Adipose tissue (tissue), 3 donors: ENCODE measurements around the gene POU2F2. TPM values are rescaled to one million over a fixed set of nuclear protein-coding genes. Genes with fewer than 3 reads are reported as not detected.

ENCODE experiments used
- H3K27ac ChIP-seq: one replicate; pipeline ENCODE4 v1.5.1; 2013; ENCODE audit warnings: low read depth, low read length
- WGBS, 3 donors: extraction: QIAGEN DNeasy Blood & Tissue Kit; methylation state at CpG; one replicate each; pipeline ENCODE4 v1.1.7; 2013; 5-methylcytosine and 5-hydroxymethylcytosine counted together
- polyA plus RNA-seq, 3 donors: library from polyadenylated mRNA; stranded (reverse); fragments of 200-250 nt; gene quantifications; one replicate each; pipeline ENCODE4 v1.2.3, GENCODE V29; 2013
- donor health status: healthy with polysubstance abuse.
- donor health status: Bipolar disorder and iron deficiency.
- donor health status: healthy.

POU2F2 gene
- polyA plus RNA-seq, 3 donors, result 0.67 to 1.2 (median 0.83) TPM

- 53 to 56% (median 55%) methylated on average over 10 of the region's 10 CpGs for WGBS, 3 donors
- H3K27ac ChIP-seq, result no peak overlapping the region
Observed at GRCh38 chr19:42091742-42092141, 40.5 kb downstream of the POU2F2 start.

GRCh38 chr19:42091300-42091699, 40.9 kb downstream of the POU2F2 start:
- no peak overlapping the region for H3K27ac ChIP-seq
- 88 to 91% (median 90%) methylated on average over 11 to 13 of the region's 13 CpGs for WGBS, 3 donors

- WGBS, 3 donors, result 59 to 77% (median 76%) methylated on average over 9 of the region's 9 CpGs
- H3K27ac ChIP-seq, result no peak overlapping the region
Observed at GRCh38 chr19:42090672-42091071, 41.6 kb downstream of the POU2F2 start.

- H3K27ac ChIP-seq, result no peak overlapping the region
- 89 to 91% (median 90%) methylated on average over 13 of the region's 13 CpGs for WGBS, 3 donors
Observed at GRCh38 chr19:42089772-42090171, 42.5 kb downstream of the POU2F2 start.

- 79 to 81% (median 80%) methylated on average over 13 of the region's 13 CpGs for WGBS, 3 donors
- H3K27ac ChIP-seq, result no peak overlapping the region
Observed at GRCh38 chr19:42089191-42089750, 43.0 kb downstream of the POU2F2 start.

GRCh38 chr19:42088471-42089190, 43.6 kb downstream of the POU2F2 start:
- 66 to 72% (median 66%) methylated on average over 18 of the region's 18 CpGs for WGBS, 3 donors
- H3K27ac ChIP-seq, result no peak overlapping the region

GRCh38 chr19:42086770-42087550, 45.3 kb downstream of the POU2F2 start:
- WGBS, 3 donors, result 66 to 85% (median 81%) methylated on average over 11 of the region's 11 CpGs
- H3K27ac ChIP-seq, result no peak overlapping the region

- 70 to 81% (median 79%) methylated on average over 8 to 9 of the region's 9 CpGs for whole genome bisulfite sequencing, 3 donors
- H3K27ac ChIP-seq, result no peak overlapping the region
Observed at GRCh38 chr19:42086188-42086736, 46.0 kb downstream of the POU2F2 start.

GRCh38 chr19:42083537-42083936, 48.7 kb downstream of the POU2F2 start:
- 93 to 96% (median 96%) methylated on average over 5 of the region's 5 CpGs for WGBS, 3 donors
- H3K27ac ChIP-seq, result no peak overlapping the region

- 65 to 83% (median 74%) methylated on average over 2 of the region's 2 CpGs for WGBS, 3 donors
- H3K27ac ChIP-seq, result no peak overlapping the region
Observed at GRCh38 chr19:42081584-42082203, 50.6 kb downstream of the POU2F2 start.

- 92 to 94% (median 94%) methylated on average over 28 of the region's 28 CpGs for WGBS, 3 donors
Observed at GRCh38 chr19:42080764-42081375, 51.4 kb downstream of the POU2F2 start.

GRCh38 chr19:42079886-42080763, 52.1 kb downstream of the POU2F2 start:
- 91 to 94% (median 92%) methylated on average over 42 to 44 of the region's 44 CpGs for WGBS, 3 donors
- H3K27ac ChIP-seq, result no peak overlapping the region

More at GRCh38 chr19:42080764-42081375, 51.4 kb downstream of the POU2F2 start:
- no peak overlapping the region for H3K27ac ChIP-seq

GRCh38 chr19:42079276-42079669, 53.0 kb downstream of the POU2F2 start:
- no peak overlapping the region for H3K27ac ChIP-seq
- WGBS, 3 donors, result 87 to 91% (median 89%) methylated on average over 16 of the region's 16 CpGs

GRCh38 chr19:42078538-42079275, 53.5 kb downstream of the POU2F2 start:
- WGBS, 3 donors, result 73 to 79% (median 78%) methylated on average over 15 of the region's 15 CpGs
- H3K27ac ChIP-seq, result no peak overlapping the region

GRCh38 chr19:42078058-42078457, 54.2 kb downstream of the POU2F2 start:
- WGBS, 3 donors, result 82 to 100% (median 97%) methylated on average over 1 of the region's 1 CpG
- H3K27ac ChIP-seq, result no peak overlapping the region

GRCh38 chr19:42076380-42076944, 55.8 kb downstream of the POU2F2 start:
- H3K27ac ChIP-seq, result peak overlapping the region; percentile 4
- WGBS, 3 donors, result 0 to 1% (median 0%) methylated on average over 19 to 33 of the region's 33 CpGs
